ENCODE measurements around the gene NR1D2.

Gene NR1D2

DNA sequence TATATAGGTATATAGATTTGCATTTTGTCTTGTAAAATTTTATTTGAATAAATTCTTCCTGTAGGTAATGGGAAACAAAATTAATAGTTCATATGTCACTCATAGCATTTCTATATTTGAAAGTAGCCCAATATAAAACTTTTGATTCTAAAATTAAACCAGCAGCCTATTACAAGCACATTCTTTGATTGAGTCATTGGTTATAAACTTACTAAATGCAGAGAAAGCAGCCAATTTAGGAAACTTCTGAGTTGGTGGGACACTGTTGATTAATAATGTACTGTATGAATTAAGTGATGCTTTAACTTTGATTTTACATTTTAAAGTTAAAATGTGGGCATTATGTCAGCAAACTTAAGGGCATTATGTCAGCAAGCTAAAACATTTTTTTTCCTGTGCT, 34.5 kb downstream of the NR1D2 start:
- no peaks in the 10 kb centered on the region for H4K20me1 ChIP-seq
- no peak overlapping the region for H3K9ac ChIP-seq
- H3K9me3 ChIP-seq: peaks cover 30% of the 10 kb centered on the region
- H3K4me2 ChIP-seq: no peak overlapping the region
- no peak overlapping the region for H3K4me3 ChIP-seq
- no peak overlapping the region for H3K27ac ChIP-seq
- TF ChIP-seq Cebpa-rat (IDR thresholded peaks at IDR 0.05): no peak
- H3K36me3 ChIP-seq: peaks cover 39% of the 10 kb centered on the region
- no peaks in the 10 kb centered on the region for H3K27me3 ChIP-seq
- 0 out of 2 replicates have a peak, but pooled peaks cover 4% of the 10 kb centered on the region for H3K4me1 ChIP-seq

DNA sequence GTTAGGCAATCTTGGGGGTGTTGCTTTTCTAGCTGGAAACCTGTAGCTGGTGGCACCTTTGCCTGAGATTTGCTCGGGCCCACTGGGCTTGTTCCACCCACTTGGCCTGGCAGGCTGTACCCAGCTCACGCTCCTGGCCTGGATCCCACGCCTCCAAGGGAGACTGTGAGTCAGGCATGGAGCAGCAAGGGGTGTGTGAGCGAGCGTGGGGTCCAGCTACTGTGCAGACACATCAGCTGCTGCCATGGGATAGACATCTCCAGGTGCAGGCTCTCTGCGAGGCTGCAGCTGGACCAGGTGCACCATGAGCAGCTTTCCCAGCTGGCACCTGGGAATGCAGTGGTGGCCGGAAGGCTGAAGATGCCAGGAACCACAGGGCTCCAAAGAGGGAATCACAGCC, 36.0 kb downstream of the NR1D2 start:
- no peaks in the 10 kb centered on the region for H4K20me1 ChIP-seq
- H3K27ac ChIP-seq: no peak overlapping the region
- no peak overlapping the region for H3K4me2 ChIP-seq
- H3K9me3 ChIP-seq: peaks cover 26% of the 10 kb centered on the region
- H3K9ac ChIP-seq: no peak overlapping the region
- 0 out of 2 replicates have a peak, but pooled peaks cover 4% of the 10 kb centered on the region for H3K4me1 ChIP-seq
- no peaks in the 10 kb centered on the region for H3K27me3 ChIP-seq
- no peak overlapping the region for H3K4me3 ChIP-seq
- peaks cover 28% of the 10 kb centered on the region for H3K36me3 ChIP-seq
- TF ChIP-seq Cebpa-rat (IDR thresholded peaks at IDR 0.05): no peak

- no peaks in the 10 kb centered on the region for H4K20me1 ChIP-seq
- H3K27ac ChIP-seq: no peak overlapping the region
- peaks cover 23% of the 10 kb centered on the region for H3K36me3 ChIP-seq
- no peak overlapping the region for H3K9ac ChIP-seq
- 0 out of 2 replicates have a peak, but pooled peaks cover 4% of the 10 kb centered on the region for H3K4me1 ChIP-seq
- H3K9me3 ChIP-seq: peaks cover 27% of the 10 kb centered on the region
- TF ChIP-seq Cebpa-rat (IDR thresholded peaks at IDR 0.05): no peak
- H3K4me2 ChIP-seq: no peak overlapping the region
- H3K4me3 ChIP-seq: no peak overlapping the region
- H3K27me3 ChIP-seq: no peaks in the 10 kb centered on the region
Observed at GRCh38 chr3:23981955-23982354, 36.9 kb downstream of the NR1D2 start.

DNA sequence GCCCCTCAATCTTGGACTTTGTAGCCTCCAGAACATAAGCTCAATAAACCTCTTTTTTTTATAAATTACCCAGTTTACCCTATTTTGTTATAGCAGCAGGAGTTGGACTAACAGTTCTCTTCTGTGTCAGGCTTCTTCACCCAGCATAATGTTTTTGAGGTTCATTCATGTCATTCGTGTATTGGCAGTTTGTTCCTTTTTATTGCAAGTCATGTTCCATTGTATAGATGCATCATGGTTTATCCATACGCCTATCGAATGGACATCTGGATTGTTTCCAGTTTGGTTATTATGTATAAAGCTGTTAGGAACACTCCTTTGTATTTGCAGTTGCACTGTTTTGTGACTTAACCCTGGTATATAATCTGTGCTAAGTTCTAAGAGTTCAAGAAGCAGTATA, 39.8 kb downstream of the NR1D2 start:
- H3K4me2 ChIP-seq: no peak overlapping the region
- 0 out of 2 replicates have a peak, but pooled peaks cover 4% of the 10 kb centered on the region for H3K4me1 ChIP-seq
- H3K9me3 ChIP-seq: peaks cover 39% of the 10 kb centered on the region
- no peaks in the 10 kb centered on the region for H4K20me1 ChIP-seq
- no peak overlapping the region for H3K9ac ChIP-seq
- H3K36me3 ChIP-seq: peaks cover 14% of the 10 kb centered on the region
- H3K4me3 ChIP-seq: no peak overlapping the region
- no peak for TF ChIP-seq Cebpa-rat (IDR thresholded peaks at IDR 0.05)
- no peaks in the 10 kb centered on the region for H3K27me3 ChIP-seq
- no peak overlapping the region for H3K27ac ChIP-seq

DNA sequence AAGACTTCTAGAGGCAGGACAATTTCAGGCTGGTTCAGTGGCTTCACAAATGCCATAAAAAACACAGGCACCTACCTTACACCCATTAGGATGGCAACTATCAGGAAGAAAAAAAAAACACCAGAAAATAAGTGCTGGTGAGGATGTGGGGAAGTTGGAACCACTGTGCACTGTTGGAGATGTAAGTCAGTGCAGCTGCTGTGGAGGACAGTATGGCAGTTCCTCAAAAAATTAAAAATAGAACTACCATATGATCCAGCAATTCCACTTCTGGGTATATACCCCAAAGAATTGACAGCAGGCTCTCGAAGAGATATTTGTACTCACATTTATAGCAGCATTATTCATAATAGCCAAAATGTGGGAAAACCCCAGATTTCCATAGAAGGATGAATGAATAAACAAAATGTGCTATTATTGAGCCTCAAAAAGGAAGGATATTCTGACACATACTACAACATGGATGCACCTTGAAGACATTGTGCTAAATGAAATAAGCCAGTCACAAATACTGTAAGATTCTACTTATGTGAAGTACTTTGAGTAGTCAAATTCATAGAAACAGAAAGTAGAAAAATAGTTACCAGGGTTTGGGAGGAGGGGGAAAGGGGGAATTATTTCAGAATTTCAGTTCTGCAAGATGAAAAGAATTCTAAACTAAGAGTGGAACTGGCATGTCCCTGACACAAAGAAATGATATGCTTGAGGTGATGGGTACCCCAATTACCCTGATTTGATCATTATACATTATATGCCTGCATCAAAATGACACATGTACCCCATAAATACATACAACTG, 40.9 kb downstream of the NR1D2 start:
- Histone ChIP-seq H3K4me3 (no peak overlapping the region), H3K9ac (no peak overlapping the region), H3K4me2 (no peak overlapping the region), H3K4me1 (peaks cover 10% of the 10 kb centered on the region), H3K9me3 (peaks cover 39% of the 10 kb centered on the region), H3K27ac (no peak overlapping the region), H3K27me3 (no peaks in the 10 kb centered on the region), H3K36me3 (peaks cover 14% of the 10 kb centered on the region), H4K20me1 (no peaks in the 10 kb centered on the region)
- TF ChIP-seq Cebpa-rat (IDR thresholded peaks at IDR 0.05): no peak

DNA sequence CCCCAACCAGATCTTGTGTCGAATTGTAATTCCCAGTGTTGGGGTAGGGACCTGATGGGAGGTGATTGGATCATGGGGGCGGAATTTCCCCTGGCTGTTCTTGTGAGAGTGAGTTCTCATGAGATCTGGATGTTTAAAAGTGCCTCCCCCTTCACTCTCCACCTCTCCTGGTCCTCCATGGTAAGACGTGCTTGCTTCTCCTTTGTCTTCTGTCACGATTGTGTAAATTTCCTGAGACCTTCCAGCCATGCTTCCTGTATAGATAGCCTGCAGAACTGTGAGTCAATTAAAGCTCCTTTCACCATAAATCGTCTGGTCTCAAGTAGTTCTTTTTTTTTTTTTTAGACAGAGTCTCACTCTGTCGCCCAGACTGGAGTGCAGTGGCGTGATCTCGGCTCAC, 42.3 kb downstream of the NR1D2 start:
- H4K20me1 ChIP-seq: no peaks in the 10 kb centered on the region
- H3K4me2 ChIP-seq: no peak overlapping the region
- TF ChIP-seq Cebpa-rat (IDR thresholded peaks at IDR 0.05): no peak
- H3K36me3 ChIP-seq: 0 out of 2 replicates have a peak, but pooled peaks cover under 1% of the 10 kb centered on the region
- peaks cover 25% of the 10 kb centered on the region for H3K9me3 ChIP-seq
- H3K27me3 ChIP-seq: no peaks in the 10 kb centered on the region
- H3K4me3 ChIP-seq: no peak overlapping the region
- H3K27ac ChIP-seq: no peak overlapping the region
- no peak overlapping the region for H3K9ac ChIP-seq
- peaks cover 24% of the 10 kb centered on the region for H3K4me1 ChIP-seq

DNA sequence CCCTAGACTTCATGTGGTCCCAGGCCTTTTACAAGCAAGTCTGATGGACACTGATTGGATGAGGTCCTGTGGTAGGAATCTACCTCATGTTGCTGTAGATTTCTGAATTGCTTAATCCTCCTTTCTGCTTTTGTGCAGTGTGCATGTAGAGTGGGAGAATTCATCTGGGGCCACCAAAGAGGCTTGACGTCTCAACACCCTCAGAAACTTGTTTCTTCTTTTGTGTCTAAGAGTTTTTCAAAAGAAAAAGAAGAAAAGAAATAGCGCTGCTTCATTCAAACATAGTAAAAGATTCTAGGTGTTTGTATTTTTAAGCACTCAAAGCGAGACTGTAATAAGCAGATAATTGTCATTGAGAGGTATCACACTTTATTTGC, 46.2 kb downstream of the NR1D2 start:
- no peak overlapping the region for H3K27ac ChIP-seq
- TF ChIP-seq Cebpa-rat (IDR thresholded peaks at IDR 0.05): no peak
- no peak overlapping the region for H3K4me3 ChIP-seq
- peak overlapping the region; percentile 64 for H3K4me2 ChIP-seq
- peaks cover 18% of the 10 kb centered on the region for H3K9me3 ChIP-seq
- H3K9ac ChIP-seq: no peak overlapping the region
- H4K20me1 ChIP-seq: no peaks in the 10 kb centered on the region
- no peaks in the 10 kb centered on the region for H3K27me3 ChIP-seq
- H3K4me1 ChIP-seq: peaks cover 28% of the 10 kb centered on the region
- H3K36me3 ChIP-seq: no peaks in the 10 kb centered on the region

DNA sequence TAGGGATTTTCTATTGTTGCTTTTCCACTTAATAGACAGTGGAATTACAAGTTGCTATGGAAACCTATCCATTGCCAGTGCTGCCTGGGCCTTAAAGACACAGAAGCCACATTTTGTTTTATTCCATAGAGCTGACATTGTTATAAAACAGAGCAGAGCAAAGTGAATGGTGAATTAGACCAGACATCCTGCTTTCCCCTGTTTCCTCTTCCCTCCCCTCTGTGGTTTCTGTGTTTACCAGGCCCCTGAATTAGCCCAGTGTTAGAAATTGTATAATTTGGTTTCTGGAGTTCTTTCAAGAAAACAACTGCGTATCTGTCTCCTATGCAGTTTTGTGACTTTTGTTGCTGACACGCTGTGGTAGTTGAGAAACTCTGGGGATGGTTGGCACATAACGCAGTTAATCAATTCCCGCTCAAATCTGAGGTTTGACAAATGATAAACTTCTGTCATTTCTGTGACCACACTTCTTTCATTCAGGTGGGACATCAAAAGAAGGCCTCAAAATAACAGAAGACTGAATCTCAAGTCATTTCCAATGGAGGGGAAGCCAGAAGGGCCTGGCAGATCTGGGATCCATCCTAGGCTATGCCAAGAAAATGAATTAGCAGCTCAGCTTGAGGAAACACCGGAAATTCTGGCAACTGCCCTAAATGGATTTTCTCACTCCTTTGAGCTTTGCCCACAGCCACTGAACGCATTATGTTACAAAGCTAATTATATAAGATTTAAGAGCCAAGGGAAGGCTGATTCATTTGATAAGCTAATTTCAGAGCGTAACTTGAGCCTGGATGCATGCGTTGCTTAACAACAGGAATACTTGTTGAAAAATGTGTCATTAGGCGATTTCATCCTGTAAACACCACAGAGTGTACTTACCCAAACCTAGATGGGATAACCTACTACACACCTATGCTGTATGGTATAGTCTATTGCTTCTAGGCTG, 46.9 kb downstream of the NR1D2 start:
- Histone ChIP-seq H3K9me3 (peaks cover 12% of the 10 kb centered on the region), H3K4me2 (peak overlapping the region; percentile 64), H3K4me3 (no peak overlapping the region), H3K27me3 (no peaks in the 10 kb centered on the region), H3K4me1 (peaks cover 28% of the 10 kb centered on the region), H3K9ac (no peak overlapping the region), H3K27ac (no peak overlapping the region), H4K20me1 (no peaks in the 10 kb centered on the region), H3K36me3 (no peaks in the 10 kb centered on the region)
- TF ChIP-seq Cebpa-rat (IDR thresholded peaks at IDR 0.05): no peak

DNA sequence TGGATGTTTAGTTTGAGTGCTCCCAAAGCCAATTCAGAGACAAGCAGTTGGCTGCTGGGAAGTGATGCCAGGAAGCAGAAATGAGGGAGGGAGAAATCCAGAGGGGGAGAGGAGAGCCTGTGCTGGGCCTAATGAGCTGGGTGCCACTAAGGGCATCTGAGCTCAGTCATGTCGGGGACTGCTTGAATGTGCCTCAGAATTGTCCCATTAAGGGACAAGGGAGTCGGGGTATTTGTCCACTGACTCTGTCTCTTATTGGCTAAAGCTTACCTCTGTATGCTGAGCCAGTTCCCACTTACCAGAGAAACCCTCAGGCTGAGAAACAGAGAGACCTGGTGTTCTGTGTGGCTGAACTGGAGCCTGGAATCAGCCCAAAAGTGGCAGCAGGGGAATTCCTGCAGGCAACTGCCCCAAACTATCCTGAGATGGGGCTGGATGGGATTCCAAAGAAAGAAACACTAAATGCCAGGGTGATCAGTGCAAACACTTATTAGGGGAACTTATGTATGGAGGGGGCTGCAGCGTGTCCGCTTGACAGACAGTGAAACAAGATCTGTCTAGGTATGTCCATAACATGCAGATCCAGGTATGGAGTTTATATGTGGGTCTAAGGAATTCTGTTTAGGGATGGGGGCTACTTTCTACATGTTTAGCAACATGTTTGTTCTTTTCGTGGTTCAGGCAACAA, 48.6 kb downstream of the NR1D2 start:
- no peak overlapping the region for H3K4me2 ChIP-seq
- H3K36me3 ChIP-seq: no peaks in the 10 kb centered on the region
- H3K27me3 ChIP-seq: no peaks in the 10 kb centered on the region
- no peaks in the 10 kb centered on the region for H4K20me1 ChIP-seq
- no peak overlapping the region for H3K9ac ChIP-seq
- H3K27ac ChIP-seq: no peak overlapping the region
- TF ChIP-seq Cebpa-rat (IDR thresholded peaks at IDR 0.05): no peak
- no peak overlapping the region for H3K4me3 ChIP-seq
- H3K4me1 ChIP-seq: peaks cover 28% of the 10 kb centered on the region
- H3K9me3 ChIP-seq: no peaks in the 10 kb centered on the region

Data from BLaER1 (cell line).